GM19099 (cell line): Measurements from ENCODE around the gene CD209.

Source experiments
- POLR2A ChIP-seq: IDR thresholded peaks from 3 replicates; pipeline ENCODE4 v1.6.1; 2011; ENCODE audit warnings: low read depth; ENCODE audit not compliant: insufficient read length; ENCODE audit errors: extremely low read depth

The CD209 gene

DNA sequence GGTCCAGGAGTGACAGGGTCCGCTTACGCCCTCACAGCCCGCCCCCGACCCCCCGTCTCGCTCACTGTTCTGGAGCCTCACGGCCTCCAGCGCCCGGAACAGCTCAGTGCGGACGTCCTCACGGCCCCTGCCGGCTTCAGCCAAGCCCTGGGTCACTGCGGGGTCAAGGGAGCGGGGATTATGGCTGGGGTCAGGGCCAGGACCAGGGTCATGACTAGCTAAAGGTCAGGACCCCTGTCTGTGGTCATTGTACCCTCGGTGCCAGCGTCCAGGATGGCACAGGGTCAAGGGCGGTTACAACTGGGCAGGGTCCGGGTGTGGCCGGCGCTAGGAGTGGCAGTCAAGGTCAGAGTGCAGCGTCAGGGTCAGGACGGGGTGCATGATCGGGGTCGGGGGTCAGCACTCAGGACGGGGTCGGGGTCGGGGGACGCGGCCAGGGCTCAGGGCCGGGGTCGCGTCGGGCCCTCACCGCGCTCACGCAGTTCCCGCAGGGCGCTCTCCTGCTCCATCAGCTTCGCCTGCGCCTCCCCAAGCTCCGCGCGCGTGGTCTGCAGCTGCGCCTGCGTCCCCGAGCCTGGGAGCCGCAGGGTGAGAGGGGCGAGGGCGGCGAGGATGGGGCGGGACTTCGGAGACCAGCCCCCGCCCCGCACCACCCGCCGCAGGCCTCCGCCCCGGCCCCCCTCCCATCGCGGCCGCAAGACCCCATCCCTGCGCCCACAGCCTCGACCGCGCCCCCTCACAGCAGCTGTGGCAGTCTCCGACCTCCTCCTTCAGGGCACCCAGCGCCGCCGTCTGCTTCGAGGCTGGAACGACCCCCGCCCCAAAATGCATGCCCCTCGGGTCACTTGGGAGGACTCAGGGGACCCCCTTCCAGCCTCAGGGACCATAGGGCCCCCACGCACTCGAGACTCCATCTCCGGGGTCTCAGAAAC, 16.8 kb downstream of the CD209 start:
- no peak for TF ChIP-seq POLR2A

- no peak for TF ChIP-seq POLR2A
Observed at GRCh38 chr19:7729831-7730285, 17.5 kb downstream of the CD209 start.

GRCh38 chr19:7729211-7729610, 18.1 kb downstream of the CD209 start:
- TF ChIP-seq POLR2A, result no peak

DNA sequence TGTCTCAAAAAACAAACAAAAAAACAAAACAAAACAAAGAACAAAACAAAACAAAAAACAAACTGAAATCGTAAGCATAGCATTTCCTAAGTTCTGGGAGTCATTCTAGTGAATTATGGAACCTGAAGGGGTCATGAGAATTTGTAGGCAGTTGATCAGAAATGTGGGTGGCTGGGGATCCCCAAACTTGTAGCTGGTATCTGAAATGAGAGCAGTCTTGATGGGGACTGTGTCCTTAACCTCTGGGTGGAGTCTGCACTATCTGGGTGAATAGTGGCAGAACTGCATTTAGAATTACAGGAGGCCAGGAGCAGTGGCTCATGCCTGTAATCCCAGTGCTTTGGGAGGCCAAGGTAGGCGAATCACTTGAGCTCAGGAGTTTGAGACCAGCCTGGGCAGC, 21.5 kb downstream of the CD209 start:
- TF ChIP-seq POLR2A, result no peak

GRCh38 chr19:7722231-7722651, 25.1 kb downstream of the CD209 start:
- TF ChIP-seq POLR2A, result no peak

- TF ChIP-seq POLR2A, result no peak
Observed at GRCh38 chr19:7720351-7720750, 27.0 kb downstream of the CD209 start.

- TF ChIP-seq POLR2A, result no peak
Observed at GRCh38 chr19:7718668-7719067, 28.7 kb downstream of the CD209 start.

- no peak for TF ChIP-seq POLR2A
Observed at GRCh38 chr19:7716762-7717161, 30.6 kb downstream of the CD209 start.

GRCh38 chr19:7715671-7716070, 31.7 kb downstream of the CD209 start:
- TF ChIP-seq POLR2A, result no peak

DNA sequence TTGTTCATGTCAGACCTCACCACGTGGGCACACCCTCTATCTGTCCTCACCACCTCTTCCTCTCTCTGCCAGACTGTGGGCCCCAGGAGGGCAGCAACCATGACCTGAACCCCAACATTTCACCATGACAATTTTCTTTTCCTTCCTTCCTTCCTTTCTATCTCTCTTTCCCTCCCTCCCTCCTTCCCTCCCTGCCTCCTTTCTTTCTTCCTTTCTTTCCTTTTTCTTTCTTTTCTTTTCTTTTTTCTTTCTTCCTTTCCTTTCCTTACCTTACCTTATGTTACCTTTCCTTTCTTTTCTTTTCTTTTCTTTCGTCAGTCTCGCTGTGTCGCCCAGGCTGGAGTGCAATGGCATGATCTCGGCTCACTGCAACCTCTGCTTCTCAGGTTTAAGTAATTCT, 36.7 kb downstream of the CD209 start:
- TF ChIP-seq POLR2A, result no peak

DNA sequence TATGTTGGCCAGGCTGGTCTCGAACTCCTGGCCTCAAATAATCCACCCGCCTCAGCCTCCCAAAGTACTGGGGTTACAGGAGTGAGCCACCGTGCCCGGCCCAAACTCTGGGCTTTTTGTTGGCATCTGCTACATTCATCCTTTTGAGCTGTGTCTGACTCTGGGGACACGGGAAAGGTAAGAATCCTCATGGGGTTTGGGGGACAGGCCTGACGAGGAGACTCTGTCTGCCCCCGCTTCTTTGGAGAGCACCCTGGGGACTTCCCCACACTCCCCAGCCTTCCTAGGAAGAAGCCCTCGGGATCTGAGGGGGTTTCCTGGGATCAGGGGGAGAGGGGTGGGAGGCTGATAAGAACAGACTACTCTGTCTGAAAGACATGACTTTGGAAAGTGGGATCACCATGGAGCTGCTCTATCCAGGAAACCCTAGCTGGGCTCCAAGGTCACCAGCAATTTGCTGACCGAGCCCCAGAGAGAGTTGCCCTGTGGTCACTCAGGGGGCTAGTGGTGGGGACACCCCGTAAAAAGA, 37.3 kb downstream of the CD209 start:
- no peak for TF ChIP-seq POLR2A

- TF ChIP-seq POLR2A, result no peak
Observed at GRCh38 chr19:7706955-7707456, 40.3 kb downstream of the CD209 start.

GRCh38 chr19:7706188-7706954, 41.0 kb downstream of the CD209 start:
- TF ChIP-seq POLR2A, result no peak

GRCh38 chr19:7705387-7706187, 41.7 kb downstream of the CD209 start:
- peak; percentile 55 for TF ChIP-seq POLR2A

DNA sequence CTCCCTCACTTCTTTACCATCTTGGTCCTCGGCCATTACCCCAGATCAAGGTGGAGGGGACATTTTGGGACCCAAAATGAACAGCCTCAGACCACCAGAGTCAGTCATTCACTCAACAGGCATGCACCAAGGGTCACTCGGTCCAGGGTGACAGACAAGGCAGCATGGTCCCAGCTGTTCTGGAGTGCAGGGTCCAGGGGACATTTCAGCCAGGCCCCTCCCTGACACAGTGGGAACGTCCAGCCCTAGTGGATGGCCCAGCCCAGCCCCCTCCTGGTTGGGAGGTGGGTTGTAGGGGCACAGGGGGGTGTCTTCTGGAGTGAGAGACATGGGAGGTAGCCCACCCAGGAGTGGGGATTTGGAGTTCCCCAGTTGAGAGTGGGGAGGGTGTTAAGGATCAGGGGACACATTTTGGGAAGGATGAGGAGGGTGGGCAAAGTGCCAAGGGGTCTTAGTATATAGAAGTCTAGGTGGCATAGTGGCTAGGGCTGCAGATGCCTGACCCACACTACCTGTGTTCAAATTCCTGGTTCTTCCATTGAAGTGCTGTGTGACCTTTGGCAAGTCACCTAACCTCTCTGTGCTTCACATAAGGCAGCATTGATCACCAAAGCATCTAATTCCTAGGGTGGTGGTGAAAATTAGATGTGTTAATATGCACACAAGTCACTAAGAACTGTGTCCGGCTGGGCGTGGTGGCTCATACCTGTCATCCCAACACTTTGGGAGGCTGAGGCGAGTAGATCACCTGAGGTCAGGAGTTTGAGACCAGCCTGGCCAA, 42.9 kb downstream of the CD209 start:
- TF ChIP-seq POLR2A, result no peak

DNA sequence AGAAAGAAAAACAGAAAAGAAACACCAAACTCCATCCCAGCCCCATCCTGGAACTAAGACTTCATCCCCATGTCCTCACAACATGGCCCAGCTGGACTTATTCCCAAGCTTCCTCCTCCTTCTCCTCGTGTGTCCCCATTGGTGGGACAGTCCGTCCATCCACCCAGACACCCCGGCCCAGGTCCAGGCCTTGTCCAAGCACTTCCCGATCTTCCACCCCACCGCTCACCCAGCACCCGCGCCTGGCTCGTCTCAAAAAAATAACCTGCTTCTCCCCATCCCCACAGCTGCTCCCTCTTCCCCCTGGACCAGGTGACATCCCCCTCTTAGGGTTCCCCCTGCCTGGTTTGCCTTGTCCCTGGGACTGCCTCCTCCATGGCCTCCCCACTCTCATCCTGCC, 44.0 kb downstream of the CD209 start:
- no peak for TF ChIP-seq POLR2A
